Glomerular visceral epithelial cell (primary cell): ENCODE results near the gene SH2B3.

ENCODE experiments used
- DNase-seq: peaks from one replicate; pipeline ENCODE4 v3.0.0-alpha.2; 2016; ENCODE audit errors: extremely low spot score

SH2B3 gene

DNA sequence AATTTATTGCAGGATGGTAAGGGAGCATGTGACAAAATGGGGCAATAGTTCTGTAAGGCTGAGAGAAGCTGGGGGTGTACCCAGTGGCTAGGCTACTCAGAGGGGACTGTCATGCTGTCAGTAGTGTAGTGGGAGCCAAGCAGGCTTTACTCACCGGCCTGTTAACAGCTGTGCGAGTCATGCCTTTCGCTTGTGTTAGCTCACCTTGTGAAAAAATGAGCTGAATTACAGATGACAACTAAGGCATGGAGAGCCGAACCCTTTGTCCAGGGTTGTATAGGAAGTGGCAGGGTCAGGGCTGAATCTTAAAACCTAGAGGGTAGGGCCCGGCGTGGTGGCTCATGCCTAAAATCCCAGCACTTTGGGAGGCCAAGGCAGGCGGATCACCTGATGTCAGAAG, 37.9 kb downstream of the SH2B3 start:
- peak; percentile 55 for DNase-seq

DNA sequence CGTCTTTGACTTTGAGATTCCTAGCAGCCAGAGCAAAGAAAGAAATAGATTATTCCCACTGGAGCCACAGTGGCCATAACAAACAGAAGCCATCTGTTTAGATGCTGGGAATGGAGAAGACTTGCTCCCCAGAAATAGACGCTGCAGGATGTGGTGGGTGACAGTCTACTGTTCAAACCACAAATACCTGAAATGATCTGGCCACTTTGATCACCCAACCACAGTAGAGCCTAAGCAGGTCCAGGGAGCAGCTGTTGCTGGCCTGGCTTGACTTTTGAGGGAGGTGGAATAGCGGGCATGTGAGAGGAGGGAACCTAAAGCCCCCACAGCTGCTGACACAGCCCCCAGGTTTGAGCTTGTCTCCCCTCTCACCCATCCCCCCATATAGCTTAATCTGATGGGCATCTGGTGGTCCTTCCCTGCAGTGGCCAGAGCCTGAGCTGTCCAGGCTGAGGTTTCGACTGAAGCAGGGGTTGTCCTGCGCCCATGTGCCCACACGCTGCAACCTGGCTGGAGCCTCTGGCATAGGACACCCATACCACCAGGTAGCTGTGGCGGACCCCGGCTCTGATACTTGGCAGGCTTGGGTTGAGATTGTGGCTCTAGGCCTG, 38.7 kb downstream of the SH2B3 start:
- peak; percentile 70 for DNase-seq

DNA sequence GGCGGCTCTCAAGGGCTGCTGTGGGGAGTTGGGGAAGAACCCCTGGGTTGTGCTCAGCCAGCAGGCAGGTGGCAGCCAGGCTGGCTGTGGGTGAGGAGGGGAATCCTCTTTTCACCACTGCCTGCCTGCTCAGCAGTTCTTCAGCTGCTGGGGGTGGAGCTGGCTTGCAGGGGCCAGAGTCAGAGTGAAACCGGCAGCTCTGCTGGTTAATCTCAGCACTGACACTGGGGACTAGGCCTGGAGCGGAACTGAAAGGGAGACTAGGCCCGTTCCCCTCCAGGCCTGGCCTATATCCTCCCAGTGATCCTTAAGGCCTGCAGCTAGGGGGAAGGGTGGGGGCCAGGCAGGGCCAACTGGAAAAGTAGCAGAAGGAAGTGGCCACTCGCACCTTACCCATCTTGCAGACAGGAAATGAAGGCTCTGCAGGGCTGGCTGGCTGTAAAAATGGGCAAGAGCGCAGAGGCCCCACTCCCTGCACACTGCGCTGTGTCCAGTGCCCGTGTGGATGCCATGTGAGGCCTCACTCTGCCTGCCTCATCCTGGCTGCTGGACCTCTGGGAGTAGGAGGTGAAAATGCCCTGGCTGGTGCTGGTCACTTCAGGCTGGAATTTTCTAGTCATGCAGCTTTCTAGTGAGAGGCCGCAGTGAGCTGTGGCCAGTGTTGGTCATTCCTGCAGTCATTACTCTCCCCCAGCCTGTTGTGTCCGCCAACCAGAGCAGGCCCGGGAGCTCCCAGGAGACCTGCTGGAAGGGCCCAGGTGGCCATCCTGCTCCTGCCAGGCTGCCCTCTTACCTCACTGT, 39.4 kb downstream of the SH2B3 start:
- DNase-seq, result peak; percentile 53

DNA sequence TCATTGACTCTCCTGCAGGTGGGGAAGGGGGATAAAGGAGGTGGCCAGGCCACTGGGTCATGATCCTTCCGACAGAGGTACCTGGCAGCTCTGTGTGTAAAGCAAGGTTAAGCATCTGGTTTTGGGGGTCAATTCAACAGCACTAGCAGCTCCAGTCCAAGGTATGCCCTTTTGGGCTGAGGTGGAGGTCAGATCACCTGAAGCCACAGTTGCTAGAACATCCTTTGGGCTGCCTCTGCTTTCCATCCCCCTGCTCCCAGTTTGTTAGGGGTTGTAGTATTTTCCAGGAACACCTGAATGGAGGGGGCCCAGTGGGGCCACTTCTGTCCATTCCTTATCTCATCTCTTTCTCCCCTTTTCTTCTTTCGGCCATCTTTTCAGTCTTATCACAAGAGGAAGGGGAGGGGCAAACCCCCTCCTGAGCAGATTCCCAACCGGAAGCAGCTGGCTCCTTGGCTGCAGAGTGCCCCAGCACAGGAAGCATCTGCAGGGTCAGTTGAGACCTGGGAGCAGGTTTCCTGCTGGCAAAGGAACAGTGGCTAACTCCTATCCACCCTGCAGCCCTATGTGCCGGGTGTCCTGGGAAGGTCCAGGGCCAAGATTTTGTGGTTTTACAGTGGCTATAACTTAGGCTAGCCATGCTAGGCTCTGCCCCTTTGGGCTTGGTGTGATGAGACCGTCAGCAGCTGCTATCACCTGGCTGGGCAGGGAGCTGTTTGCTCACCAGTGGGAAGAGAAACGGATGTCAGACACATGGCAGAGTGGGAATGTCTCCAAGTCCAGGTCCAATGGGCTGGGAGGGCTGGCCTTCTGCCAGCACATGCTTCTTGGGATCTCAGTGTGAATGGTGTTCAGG, 40.2 kb downstream of the SH2B3 start:
- DNase-seq, result peak; percentile 84

DNA sequence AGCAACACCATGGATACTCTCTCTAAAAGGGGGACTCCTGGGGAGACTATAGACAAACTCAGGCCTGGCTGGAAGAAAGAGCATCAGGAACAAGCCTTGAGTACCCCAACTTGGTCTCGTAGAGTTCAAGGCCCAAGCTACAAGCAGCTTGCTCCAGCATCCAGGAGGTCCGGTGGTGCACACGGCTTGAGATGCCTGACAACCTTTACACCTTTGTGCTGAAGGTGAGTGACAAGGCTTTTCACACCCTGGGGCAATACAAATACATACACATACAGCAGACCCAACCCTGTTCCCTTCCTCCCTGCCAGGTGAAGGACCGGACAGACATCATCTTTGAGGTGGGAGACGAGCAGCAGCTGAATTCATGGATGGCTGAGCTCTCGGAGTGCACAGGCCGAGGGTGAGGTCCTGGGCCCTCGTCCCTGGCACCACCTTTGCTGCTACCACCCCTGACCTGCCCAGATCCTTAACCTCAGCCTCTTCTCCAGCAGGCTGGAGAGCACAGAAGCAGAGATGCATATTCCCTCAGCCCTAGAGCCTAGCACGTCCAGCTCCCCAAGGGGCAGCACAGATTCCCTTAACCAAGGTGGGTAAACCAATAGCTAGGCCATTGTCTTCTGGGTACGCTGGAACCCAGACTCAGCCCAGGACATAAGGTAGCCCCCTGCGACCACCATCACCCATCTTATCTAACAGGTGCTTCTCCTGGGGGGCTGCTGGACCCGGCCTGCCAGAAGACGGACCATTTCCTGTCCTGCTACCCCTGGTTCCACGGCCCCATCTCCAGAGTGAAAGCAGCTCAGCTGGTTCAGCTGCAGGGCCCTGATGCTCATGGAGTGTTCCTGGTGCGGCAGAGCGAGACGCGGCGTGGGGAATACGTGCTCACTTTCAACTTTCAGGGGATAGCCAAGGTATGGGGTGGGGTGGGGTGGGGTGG, 41.2 kb downstream of the SH2B3 start:
- DNase-seq, result no peak

DNA sequence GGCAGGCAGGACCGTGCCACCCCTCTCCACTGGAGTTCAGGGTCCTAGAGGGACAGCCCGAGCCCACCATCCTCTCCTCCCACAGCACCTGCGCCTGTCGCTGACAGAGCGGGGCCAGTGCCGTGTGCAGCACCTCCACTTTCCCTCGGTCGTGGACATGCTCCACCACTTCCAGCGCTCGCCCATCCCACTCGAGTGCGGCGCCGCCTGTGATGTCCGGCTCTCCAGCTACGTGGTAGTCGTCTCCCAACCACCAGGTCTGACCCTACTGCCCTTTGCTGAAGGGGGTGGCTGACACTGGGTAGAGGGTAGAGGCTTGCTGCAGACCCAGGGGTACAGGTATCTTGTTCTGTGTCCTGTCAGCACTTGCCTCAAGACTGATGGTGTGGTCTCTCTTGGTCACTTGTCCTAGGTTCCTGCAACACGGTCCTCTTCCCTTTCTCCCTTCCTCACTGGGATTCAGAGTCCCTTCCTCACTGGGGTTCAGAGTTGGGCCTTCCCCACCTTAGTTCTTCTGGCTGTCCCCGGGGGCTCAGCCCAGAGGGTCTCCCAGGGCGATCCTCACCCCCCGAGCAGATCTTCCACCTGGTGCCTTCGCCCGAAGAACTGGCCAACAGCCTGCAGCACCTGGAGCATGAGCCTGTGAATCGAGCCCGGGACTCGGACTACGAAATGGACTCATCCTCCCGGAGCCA, 42.0 kb downstream of the SH2B3 start:
- DNase-seq, result no peak

DNA sequence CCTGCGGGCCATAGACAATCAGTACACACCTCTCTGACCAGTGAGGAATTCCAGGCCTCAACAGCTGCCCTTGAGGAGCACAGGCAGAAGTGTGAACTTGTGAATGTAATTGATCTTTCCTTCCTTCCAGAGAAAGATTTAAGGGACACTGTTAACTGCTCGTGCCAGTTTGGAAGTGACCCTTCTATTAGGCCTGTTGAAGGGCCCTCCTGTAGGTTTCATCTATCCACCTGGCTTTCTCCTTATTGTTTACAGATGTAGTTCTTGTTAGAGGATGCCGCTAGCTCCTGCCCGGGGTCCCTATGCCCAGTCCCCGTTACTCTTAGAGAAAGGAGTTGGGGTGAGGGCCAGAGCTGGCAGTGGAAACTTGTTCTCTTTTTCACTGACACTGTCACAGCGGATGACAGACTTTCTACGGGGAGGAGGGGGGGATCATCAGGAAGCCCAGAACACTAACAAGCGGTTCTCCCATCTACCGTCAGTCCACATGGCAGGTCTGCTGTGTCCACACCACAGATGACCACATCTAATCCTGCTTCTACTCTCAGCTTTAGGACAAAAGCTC, 42.6 kb downstream of the SH2B3 start:
- no peak for DNase-seq

DNA sequence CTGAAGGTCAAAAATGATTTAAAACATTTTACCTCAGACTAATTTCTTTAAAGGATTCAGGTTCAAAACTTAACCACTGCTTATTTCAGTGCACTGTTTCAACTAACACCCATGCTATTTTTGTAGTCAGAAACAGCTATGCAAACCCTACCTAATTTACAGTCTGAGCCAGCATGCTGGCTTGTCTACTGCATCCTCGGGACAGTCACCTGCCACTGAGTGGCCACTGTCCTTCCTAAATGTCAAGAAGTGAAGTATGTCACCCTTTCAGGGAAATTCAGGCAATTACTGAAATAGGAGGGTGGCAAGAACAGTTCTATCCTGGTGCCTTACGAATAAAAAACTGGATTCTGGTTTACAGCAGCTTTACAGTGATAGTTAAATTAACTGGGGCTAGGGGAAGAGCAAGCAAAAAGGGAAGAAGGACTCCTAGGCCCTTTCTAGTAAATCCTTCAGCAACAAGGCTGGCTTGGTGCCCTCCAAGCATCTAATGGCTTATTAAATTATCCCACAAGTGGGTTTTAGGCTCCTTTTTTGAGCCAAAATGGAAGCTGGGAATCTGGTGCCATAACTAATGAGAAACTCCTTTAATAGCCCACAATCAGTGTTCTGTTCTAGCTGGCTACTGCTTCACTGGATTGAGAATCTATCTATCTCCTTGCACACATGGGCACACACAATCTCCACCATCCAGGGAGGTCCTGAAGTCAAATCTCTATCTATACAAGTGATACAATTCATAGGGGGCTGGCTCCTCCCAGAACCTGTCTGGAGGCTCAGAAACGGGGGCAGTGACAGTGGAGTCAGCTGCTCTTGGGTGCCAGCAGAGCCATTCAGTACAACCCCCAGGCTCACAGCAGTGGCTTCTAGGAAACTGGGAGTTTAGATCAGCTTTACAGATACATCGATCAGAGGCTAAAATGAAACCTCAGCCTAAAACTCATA, 43.4 kb downstream of the SH2B3 start:
- no peak for DNase-seq

DNA sequence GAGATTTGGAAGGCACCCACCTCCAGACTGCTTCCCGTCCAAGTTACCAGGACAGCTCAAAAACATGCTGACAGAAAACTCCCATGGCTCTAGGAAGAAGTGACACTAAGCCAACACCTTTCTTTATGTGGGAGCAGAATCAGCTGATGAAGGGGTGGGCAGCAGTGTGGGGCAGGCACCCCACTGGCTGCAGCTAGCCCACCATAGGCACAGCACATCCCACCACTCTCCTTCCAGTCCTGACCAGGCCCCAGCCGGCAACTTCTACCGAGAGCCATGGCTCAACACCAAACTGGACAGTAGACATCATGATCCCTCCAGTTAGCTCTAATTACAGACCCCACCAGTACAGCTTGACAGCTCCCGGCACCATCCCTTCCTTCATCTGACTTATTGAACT, 45.0 kb downstream of the SH2B3 start:
- DNase-seq, result no peak

DNA sequence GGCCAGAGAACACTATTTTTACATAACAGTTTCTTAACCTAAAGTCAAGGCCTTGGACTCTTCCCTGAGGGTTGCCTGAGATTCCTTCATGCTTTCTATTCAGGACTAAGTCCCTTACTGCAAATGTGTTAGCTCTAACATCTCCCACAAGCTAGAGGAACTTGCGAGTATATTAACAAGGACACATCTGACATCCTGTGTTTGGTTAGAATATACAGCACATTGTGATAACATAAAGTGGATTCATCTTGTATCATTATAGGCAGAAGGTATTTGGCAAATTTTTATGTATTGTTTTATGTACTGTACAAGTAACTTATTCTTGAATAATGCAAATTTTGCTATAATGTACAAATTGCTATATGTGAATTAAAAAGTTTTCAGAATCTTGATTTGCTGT, 45.5 kb downstream of the SH2B3 start:
- DNase-seq, result no peak

DNA sequence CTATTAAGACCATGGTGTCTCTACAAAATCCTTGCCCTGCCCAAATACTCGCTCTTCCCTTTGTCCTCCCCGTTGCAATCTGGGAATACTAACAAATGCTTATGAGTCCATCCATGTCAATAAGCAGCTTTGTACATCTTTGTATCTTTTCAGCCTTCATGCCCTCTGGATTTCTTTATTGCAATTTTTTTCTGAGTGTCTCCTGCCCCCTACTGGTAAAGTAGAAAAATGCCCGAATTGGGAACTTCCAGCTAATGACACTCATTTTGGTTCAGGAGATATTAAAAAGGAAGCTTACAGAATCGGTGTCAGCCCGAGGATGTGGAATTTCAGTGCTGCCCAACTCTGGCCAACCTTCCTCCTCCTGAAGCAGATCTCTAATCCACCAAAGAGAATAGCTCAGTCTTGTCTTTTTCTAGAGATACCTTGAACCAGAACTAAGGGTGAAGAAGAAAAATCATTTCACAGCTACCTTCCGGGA, 46.0 kb downstream of the SH2B3 start:
- peak; percentile 62 for DNase-seq

DNA sequence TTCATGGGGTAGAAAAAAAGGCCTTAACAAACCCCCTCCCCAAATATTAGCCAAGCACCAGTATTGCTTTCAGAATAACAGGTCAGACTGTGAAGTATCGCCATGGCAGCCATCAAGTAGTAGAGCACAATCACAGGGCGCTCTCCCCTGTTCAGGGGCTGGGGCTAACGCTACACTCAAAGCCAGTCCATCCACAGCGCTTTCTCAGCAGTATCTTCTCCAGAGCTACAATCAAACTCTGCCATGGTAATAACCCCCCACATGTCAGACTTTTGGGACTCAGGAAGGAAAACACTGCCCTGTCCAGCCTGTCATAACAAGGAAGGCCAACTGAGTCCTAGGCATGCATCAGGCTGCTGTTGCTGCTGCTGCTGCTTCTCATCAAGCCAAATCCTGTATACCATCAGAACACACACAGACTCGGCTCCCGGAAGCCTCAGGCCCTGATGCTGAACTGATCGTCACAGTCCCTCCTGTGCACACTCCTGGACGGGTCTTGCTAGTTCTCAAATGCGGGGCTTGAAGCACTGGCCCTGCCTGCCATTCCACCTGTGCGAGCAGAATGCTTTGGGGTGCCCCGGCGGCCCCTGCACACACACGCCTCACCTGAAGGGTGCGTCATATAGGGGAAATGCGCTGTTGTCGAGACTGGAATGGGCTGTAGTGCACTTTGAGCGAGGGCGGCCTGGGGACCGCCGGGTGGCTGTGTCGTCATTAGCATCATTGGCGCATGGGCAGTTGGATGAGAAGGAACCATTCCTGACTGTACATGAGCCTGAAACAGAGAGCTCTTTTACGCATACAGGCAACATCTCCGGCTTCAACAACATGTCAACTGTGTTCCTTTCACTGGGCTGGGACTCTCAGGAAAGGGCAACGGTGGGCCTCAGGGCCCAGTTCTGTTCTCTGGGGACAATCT, 47.6 kb downstream of the SH2B3 start:
- DNase-seq, result no peak

DNA sequence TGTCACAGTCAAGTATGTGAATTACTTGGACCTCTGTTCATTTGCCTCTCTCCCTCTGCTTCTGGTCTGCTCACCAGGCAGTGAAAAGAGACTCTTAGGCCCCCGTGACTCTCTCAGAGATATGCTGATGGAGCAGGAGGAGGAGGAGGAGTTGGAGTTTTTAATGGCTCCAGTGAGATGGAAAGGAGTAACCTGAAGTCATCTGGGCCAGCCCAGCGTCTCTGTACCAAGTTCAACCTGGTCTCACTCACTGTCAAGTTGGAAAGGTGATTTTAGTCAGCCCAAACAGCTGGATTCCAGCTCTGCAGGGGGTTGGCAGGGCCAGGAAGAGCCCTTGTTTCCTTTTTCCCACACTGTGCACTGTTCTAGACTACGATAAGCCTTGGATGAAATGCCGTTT, 48.6 kb downstream of the SH2B3 start:
- DNase-seq, result no peak

DNA sequence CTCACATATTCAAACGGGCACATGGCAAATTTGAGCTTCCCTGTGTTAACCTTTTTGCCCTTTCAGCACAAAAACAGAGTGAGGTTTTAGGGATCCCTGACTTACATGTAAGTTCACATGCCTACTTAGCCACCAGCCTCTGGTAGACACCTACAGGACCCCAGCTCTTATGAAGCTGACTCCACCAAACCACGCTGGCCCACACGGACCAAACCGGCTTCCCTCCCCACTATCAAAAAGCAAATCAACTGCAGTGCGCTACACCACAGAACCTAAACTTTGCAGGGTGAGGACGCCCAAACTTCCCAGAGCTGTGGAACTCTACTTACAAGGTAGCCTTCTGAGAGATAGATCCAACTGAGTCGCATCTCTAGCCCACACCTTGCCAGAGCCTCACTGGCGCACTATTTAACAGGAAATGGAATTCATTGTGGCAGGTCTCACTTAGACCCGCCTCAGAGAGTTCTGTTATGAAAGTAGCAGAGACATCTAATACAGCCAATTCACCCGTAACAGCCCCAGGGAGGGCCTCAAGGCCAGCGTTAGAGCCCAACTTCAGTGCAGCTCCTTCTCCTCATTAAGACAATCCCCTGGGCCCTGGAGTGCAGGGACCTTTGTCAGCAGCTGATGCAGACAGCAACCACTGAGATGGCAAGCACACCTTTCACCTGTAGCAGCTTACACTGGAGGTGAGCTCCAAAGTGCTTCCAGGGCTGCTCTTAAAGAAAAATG, 49.2 kb downstream of the SH2B3 start:
- no peak for DNase-seq

DNA sequence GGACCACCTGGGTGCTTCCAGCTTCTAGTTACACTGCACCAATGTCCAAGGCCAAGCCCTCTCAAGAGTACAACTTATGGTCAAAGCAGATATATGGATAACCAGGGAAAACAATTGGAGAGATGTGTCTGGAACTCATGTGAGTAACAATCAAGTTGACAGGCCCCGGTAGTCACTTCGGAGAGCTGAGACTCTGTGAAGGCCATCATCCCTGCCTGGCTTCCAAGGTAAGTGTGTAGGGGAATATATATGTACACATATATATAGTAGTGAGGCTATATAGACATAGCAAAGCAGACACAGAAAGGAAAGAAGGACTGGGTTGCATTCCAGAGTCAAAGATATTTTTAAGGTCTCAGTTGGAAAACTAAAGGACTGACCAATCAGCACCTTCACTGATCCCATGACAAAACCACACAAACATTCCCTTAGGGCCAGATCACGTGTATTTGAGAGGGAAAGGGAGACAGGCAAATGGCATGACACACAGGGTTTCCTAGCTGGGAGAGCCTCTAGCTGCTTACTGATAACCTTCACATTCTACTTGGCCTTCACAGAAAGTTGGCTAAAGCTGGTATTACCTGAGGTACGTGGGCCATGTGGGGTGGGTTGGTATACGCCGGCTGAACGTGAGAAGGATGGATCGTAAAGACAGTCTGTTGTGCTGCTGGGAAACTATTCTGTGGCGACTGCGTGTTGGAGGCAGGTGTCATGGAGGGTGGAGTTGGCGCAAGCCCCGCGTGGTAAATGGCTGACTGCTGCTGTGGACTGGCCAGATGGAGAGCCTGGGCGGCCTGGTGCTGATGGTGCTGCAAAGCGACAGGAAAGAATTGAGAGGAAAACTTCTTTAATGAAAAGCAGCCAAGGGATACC, 50.0 kb downstream of the SH2B3 start:
- peak; percentile 44 for DNase-seq

DNA sequence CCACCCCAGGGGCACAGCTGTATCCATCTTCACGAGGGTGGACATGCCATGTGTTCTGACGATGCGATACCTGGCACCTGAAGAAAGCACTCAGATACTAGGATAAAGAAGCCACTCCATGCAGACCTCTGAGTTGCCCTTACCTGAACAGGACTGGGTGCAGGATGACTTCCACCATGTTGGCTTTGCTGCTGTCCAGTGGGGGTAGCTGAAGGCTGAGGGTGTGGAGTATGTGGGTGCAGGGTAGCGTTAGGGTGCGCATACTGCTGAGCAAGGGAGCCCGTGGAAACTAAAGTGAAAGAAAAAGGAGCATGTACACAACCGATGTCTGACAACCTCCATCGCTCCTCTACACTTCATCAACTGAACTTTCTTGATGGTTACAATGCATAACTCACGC, 51.3 kb downstream of the SH2B3 start:
- DNase-seq, result no peak

DNA sequence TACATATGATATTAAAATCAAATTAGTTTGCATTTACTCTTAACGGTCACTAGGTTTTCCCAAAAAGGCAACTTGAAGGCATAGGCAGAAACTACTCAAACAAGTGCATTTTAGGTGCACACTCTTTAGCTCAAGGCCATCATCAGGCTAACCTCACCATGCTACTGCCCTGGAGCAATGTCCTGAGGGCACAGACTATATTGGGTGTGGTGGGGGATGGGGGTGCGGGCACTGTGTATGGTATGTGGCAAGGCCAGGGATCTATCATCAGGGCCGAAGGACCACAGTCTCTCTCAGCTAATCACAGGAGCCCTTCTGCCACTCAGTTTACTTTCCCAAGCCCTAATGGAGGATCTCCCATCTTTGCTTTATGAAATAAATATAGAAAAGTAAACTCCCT, 51.9 kb downstream of the SH2B3 start:
- DNase-seq, result no peak
